HL-60 (cell line): ENCODE data around the gene ZNF782.

Experiments
- DNase-seq, 2 experiments: peaks; one replicate each; pipeline ENCODE4 v3.0.0-alpha.2; 2010 to 2020; ENCODE audit warnings: low read depth in 1 of 2, low spot score in 1 of 2
- H3K27ac ChIP-seq: fragments of 250-450 bp; sonication (Bioruptor Pico); replicated peaks from 2 replicates; pipeline ENCODE4 v1.5.1; 2020; ENCODE audit warnings: mild to moderate bottlenecking, moderate library complexity
- H3K27me3 ChIP-seq: fragments of 250-450 bp; sonication (Bioruptor Pico); 2 replicates; pipeline ENCODE4 v1.5.1; 2021; ENCODE audit warnings: mild to moderate bottlenecking, moderate library complexity; ENCODE audit not compliant: insufficient read depth, poor library complexity, severe bottlenecking
- H3K4me3 ChIP-seq: replicated peaks from 2 replicates; pipeline ENCODE4 v1.5.1; 2011; ENCODE audit warnings: mild to moderate bottlenecking, control low read depth, low read length; ENCODE audit not compliant: insufficient read depth
- CTCF ChIP-seq: IDR thresholded peaks from one replicate; pipeline ENCODE4 v1.5.1; 2011; ENCODE audit warnings: low read length, control low read depth, inconsistent platforms; ENCODE audit not compliant: insufficient read depth
- GABPA ChIP-seq: IDR thresholded peaks from 2 replicates; pipeline ENCODE4 v1.6.1; 2012; ENCODE audit warnings: low read depth
- POLR2AphosphoS5 ChIP-seq: IDR thresholded peaks from 2 replicates; pipeline ENCODE4 v1.6.1; 2012; ENCODE audit warnings: low read depth
- REST ChIP-seq: IDR thresholded peaks from 2 replicates; pipeline ENCODE4 v1.6.1; 2012; ENCODE audit warnings: low read depth; ENCODE audit not compliant: insufficient replicate concordance
- SPI1 ChIP-seq: IDR thresholded peaks from 2 replicates; pipeline ENCODE4 v1.6.1; 2012; ENCODE audit warnings: low read depth, mild to moderate bottlenecking, borderline replicate concordance

ZNF782 gene

DNA sequence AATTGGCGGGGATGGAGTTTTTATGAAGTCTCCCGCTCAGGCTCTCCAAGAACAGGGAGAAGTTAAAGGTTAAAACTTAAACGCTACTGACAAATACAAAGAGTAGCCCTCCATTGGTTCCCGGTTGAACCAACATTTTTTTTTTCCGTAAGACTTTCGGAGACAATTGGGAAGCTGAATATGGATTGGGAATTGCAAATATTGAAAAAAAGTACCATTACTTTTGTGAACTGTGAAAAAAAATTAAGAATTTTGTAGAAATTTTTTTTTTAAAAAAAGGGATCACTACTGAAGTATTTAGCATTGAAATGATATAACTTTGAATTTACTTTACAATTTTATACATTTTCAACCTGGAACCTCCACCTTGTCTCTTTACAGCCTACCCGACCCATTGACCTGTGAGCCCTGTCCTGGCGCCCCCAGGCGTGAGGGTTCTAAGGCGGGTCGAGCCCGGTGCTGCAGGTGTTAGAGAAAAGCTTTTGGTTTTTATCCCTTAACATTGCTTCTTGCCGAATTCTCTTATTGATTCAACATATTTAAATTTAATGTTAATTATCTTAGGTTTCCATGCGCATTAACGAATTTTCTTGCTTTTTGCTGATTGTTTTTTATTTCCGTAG, 448 bp upstream of the ZNF782 start:
- no peak overlapping the region for H3K27ac ChIP-seq
- TF ChIP-seq GABPA = no peak
- TF ChIP-seq REST = no peak
- no peak for TF ChIP-seq POLR2AphosphoS5
- H3K27me3 ChIP-seq = no peaks in the 10 kb centered on the region
- DNase-seq = no peak
- H3K4me3 ChIP-seq = peak overlapping the region; percentile 91

- no peak for TF ChIP-seq SPI1
- TF ChIP-seq CTCF = no peak
- TF ChIP-seq POLR2AphosphoS5 = no peak
- TF ChIP-seq REST = no peak
- TF ChIP-seq GABPA = no peak
- Histone ChIP-seq H3K4me3 (no peak overlapping the region), H3K27me3 (no peaks in the 10 kb centered on the region), H3K27ac (no peak overlapping the region)
- no peak for DNase-seq
Observed at GRCh38 chr9:96852676-96853075, 1.6 kb downstream of the ZNF782 start.

DNA sequence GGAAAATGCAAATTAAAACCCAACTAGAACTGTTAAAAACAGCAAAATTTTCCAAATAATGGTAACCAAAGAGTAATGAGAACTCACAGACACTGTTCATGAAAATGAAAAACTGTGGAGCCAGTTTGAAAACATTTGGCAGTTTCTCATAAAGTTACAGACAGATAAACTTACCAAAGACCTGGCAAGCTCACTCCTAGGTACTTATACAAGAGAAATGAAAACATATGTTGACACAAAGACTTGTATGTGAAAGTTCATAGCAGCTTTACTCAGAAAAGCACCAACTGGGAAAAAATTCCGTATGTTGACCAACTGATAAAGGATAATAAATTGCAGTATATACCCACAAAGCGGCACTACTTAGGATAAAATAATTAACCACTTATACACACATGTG, 10.3 kb downstream of the ZNF782 start:
- TF ChIP-seq POLR2AphosphoS5 = no peak
- no peak for TF ChIP-seq GABPA
- no peak for TF ChIP-seq CTCF
- no peak for TF ChIP-seq REST
- TF ChIP-seq SPI1 = no peak
- H3K4me3 ChIP-seq = no peak overlapping the region
- H3K27me3 ChIP-seq = no peaks in the 10 kb centered on the region
- no peak overlapping the region for H3K27ac ChIP-seq
- DNase-seq = no peak

DNA sequence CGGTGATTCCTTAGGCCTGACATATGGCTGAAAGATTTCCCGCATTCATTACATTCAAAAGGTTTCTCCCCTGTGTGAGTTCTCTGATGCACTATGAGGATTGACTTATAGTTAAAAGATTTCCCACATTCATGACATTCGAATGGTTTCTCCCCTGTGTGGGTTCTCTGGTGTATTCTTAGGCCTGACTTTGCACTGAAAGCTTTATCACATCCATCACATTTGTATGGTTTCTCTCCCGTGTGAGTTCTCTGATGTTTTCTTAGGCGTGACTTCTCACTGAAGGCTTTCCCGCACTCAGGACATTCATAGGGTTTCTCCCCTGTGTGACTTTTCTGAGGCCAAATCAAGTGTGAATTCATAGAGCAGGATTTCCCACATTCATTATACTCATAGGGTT, 35.8 kb downstream of the ZNF782 start:
- H3K4me3 ChIP-seq = no peak overlapping the region
- TF ChIP-seq SPI1 (no peak), GABPA (no peak), POLR2AphosphoS5 (no peak), CTCF (no peak), REST (no peak)

More for the DNA sequence above, 35.8 kb downstream of the ZNF782 start:
- no peak overlapping the region for H3K27ac ChIP-seq
- no peak for DNase-seq
- H3K27me3 ChIP-seq = no peaks in the 10 kb centered on the region
